ENCODE results near the gene UBQLN3.

DNA sequence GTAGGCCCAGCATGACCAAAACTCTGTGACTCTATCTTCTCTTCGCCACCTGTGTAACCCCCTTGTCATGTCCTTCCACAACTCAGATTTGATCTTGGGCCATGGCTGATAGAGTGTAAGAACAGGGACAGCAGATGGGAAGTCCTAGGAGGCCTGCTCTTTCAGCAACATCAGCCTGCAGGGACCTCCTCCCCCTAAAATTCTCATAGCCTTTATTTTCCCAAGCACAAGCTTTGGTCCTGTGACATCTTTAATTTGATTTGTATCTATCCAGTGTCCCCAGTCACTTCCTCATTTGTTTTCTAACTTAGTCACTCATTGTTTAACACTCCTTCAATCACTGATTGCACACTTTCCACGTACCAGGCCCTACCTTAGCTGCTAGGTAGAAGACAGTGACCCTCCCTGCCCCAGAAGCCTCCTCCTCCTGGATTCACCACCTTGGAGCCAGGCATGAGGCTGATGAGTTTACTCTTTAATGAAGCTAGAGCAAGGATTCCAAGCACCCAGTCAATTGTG lies 5.3 kb downstream of the UBQLN3 start:
- no peak for TF ChIP-seq BCL11A (IDR thresholded peaks at IDR 0.05; ENCODE audit: low read depth, low read length)
- TF ChIP-seq, protein P1, sequence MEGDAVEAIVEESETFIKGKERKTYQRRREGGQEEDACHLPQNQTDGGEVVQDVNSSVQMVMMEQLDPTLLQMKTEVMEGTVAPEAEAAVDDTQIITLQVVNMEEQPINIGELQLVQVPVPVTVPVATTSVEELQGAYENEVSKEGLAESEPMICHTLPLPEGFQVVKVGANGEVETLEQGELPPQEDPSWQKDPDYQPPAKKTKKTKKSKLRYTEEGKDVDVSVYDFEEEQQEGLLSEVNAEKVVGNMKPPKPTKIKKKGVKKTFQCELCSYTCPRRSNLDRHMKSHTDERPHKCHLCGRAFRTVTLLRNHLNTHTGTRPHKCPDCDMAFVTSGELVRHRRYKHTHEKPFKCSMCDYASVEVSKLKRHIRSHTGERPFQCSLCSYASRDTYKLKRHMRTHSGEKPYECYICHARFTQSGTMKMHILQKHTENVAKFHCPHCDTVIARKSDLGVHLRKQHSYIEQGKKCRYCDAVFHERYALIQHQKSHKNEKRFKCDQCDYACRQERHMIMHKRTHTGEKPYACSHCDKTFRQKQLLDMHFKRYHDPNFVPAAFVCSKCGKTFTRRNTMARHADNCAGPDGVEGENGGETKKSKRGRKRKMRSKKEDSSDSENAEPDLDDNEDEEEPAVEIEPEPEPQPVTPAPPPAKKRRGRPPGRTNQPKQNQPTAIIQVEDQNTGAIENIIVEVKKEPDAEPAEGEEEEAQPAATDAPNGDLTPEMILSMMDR (IDR thresholded peaks at IDR 0.05 in 2 of 3, conservative IDR thresholded peaks at IDR 0.05 in 1 of 3; ENCODE audit: control insufficient read depth in 2 of 3, extremely low read depth in 1 of 3, insufficient read depth in 1 of 3, low read depth in 3 of 3, low read length in 3 of 3), result no peak
- TF ChIP-seq ZZZ3 (IDR thresholded peaks at IDR 0.05; ENCODE audit: control insufficient read depth, insufficient read length, low read depth), result no peak
- no peak for TF ChIP-seq RBBP5 (conservative IDR thresholded peaks at IDR 0.05)
- TF ChIP-seq DPF2 (IDR thresholded peaks at IDR 0.05), result no peak
- no peak for TF ChIP-seq SRF (IDR thresholded peaks at IDR 0.05; ENCODE audit: low read depth in 2 of 2, low read length in 2 of 2)
- TF ChIP-seq, protein P2, sequence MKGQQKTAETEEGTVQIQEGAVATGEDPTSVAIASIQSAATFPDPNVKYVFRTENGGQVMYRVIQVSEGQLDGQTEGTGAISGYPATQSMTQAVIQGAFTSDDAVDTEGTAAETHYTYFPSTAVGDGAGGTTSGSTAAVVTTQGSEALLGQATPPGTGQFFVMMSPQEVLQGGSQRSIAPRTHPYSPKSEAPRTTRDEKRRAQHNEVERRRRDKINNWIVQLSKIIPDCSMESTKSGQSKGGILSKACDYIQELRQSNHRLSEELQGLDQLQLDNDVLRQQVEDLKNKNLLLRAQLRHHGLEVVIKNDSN (IDR thresholded peaks at IDR 0.05; ENCODE audit: borderline replicate concordance, extremely low read length, insufficient read depth, low read depth, low read length), result no peak
- no peak for TF ChIP-seq ETV6 (conservative IDR thresholded peaks at IDR 0.05 in 1 of 2, IDR thresholded peaks at IDR 0.05 in 1 of 2; ENCODE audit: borderline replicate concordance in 1 of 2, low read depth in 1 of 2)
- TF ChIP-seq POLR2AphosphoS5 (IDR thresholded peaks at IDR 0.05; ENCODE audit: low read length), result no peak
- TF ChIP-seq EP300 (IDR thresholded peaks at IDR 0.05; ENCODE audit: borderline replicate concordance in 1 of 2, control insufficient read depth in 1 of 2, low read depth in 2 of 2, low read length in 2 of 2), result no peak
- TF ChIP-seq GABPA (IDR thresholded peaks at IDR 0.05; ENCODE audit: low read depth), result no peak
- TF ChIP-seq HDAC2 (IDR thresholded peaks at IDR 0.05), result no peak
